Stimulated activated CD4-positive, alpha-beta T cell treated with anti-CD3 and anti-CD28 coated beads, Interleukin-4, amount 100 ng/mL, for 1 hour (primary cell): Measurements from ENCODE around the gene MRPL34.
A peak's percentile ranks its signal among the peaks of the same experiment; 100 is the strongest.

ENCODE experiments used
- DNase-seq: peaks from one replicate; pipeline ENCODE4 v3.0.0-alpha.2; 2020

Gene MRPL34

GRCh38 chr19:17329366-17330261, 23.9 kb downstream of the MRPL34 start:
- DNase-seq: no peak

- DNase-seq: no peak
Measured at GRCh38 chr19:17330262-17331044, 24.8 kb downstream of the MRPL34 start.

GRCh38 chr19:17331045-17331558, 25.4 kb downstream of the MRPL34 start:
- DNase-seq: no peak

GRCh38 chr19:17332360-17332676, 26.6 kb downstream of the MRPL34 start:
- DNase-seq: no peak

- DNase-seq: peak; percentile 34
Measured at GRCh38 chr19:17332677-17333581, 27.3 kb downstream of the MRPL34 start.

- DNase-seq: peak; percentile 74
Measured at GRCh38 chr19:17333611-17334413, 28.1 kb downstream of the MRPL34 start.

- DNase-seq: peak; percentile 99
Measured at GRCh38 chr19:17334414-17335409, 29.0 kb downstream of the MRPL34 start, which contains the start of gene ANO8. Gene ANO8 (minus strand): TSS chr19:17334855. CDS start chr19:17334670, 185 bp downstream.

- no peak for DNase-seq
Measured at GRCh38 chr19:17335575-17335974, 29.9 kb downstream of the MRPL34 start.

GRCh38 chr19:17336872-17337674, 31.4 kb downstream of the MRPL34 start, which contains the start of gene GTPBP3:
Gene GTPBP3 (plus strand): TSS chr19:17337553. CDS start chr19:17337612, 59 bp downstream.
- DNase-seq: peak; percentile 96

GRCh38 chr19:17337675-17338432, 32.2 kb downstream of the MRPL34 start:
- peak; percentile 39 for DNase-seq

GRCh38 chr19:17338433-17339078, 32.9 kb downstream of the MRPL34 start:
- DNase-seq: no peak

GRCh38 chr19:17339088-17339741, 33.5 kb downstream of the MRPL34 start:
- peak; percentile 62 for DNase-seq

GRCh38 chr19:17340302-17340870, 34.7 kb downstream of the MRPL34 start:
- DNase-seq: no peak

GRCh38 chr19:17340871-17341357, 35.2 kb downstream of the MRPL34 start:
- no peak for DNase-seq

- DNase-seq: no peak
Measured at GRCh38 chr19:17341386-17341785, 35.7 kb downstream of the MRPL34 start.

- DNase-seq: no peak
Measured at GRCh38 chr19:17341845-17342244, 36.2 kb downstream of the MRPL34 start.

GRCh38 chr19:17346109-17346671, 40.5 kb downstream of the MRPL34 start:
- DNase-seq: peak; percentile 81
